Measurements from ENCODE around the gene UQCR10. TPM values are rescaled to one million over a fixed set of nuclear protein-coding genes. Genes with fewer than 3 reads are reported as not detected.
A peak's percentile ranks its signal among the peaks of the same experiment; 100 is the strongest.

Gene UQCR10
- total RNA-seq, 1 donor, result 52.1 TPM

- no peak overlapping the region for H3K27ac ChIP-seq (ENCODE audit: low read depth, low read length)
- H3K4me2 ChIP-seq (ENCODE audit: insufficient read depth, low read length), result no peak overlapping the region
- H3K36me3 ChIP-seq (ENCODE audit: insufficient read depth, low read length), result peaks cover 6% of the 10 kb centered on the region
- no peak for TF ChIP-seq CTCF (IDR thresholded peaks at IDR 0.05; ENCODE audit: extremely low read depth, low read depth, low read length)
- peaks cover 3% of the 10 kb centered on the region for H4K20me1 ChIP-seq (ENCODE audit: insufficient read depth, low read length)
- no peak overlapping the region for H2AFZ ChIP-seq (ENCODE audit: low read length)
- peaks cover 8% of the 10 kb centered on the region for H3K4me1 ChIP-seq (ENCODE audit: insufficient read depth, low read length)
- no peaks in the 10 kb centered on the region for H3K9me3 ChIP-seq (ENCODE audit: low read depth, low read length)
- H3K27me3 ChIP-seq (ENCODE audit: insufficient read depth, low read length), result no peaks in the 10 kb centered on the region
- H3K4me3 ChIP-seq (ENCODE audit: insufficient read depth, low read length), result no peak overlapping the region
- peak; percentile 74 for DNase-seq (ENCODE audit: insufficient read length, low spot score, missing footprints)
- no peaks in the 10 kb centered on the region for H3K79me2 ChIP-seq (ENCODE audit: insufficient read depth, low read length)
Measured at GRCh38 chr22:29740216-29740615, 27.0 kb upstream of the UQCR10 start.

- Histone ChIP-seq H3K27me3 (ENCODE audit: insufficient read depth, low read length) (no peaks in the 10 kb centered on the region), H2AFZ (ENCODE audit: low read length) (no peak overlapping the region), H4K20me1 (ENCODE audit: insufficient read depth, low read length) (peaks cover 3% of the 10 kb centered on the region), H3K9me3 (ENCODE audit: low read depth, low read length) (no peaks in the 10 kb centered on the region), H3K27ac (ENCODE audit: low read depth, low read length) (no peak overlapping the region), H3K4me2 (ENCODE audit: insufficient read depth, low read length) (no peak overlapping the region), H3K79me2 (ENCODE audit: insufficient read depth, low read length) (no peaks in the 10 kb centered on the region), H3K4me1 (ENCODE audit: insufficient read depth, low read length) (peaks cover 12% of the 10 kb centered on the region), H3K4me3 (ENCODE audit: insufficient read depth, low read length) (no peak overlapping the region), H3K36me3 (ENCODE audit: insufficient read depth, low read length) (peaks cover 6% of the 10 kb centered on the region)
- peak; percentile 61 for DNase-seq (ENCODE audit: insufficient read length, low spot score, missing footprints)
- no peak for TF ChIP-seq CTCF (IDR thresholded peaks at IDR 0.05; ENCODE audit: extremely low read depth, low read depth, low read length)
Measured at GRCh38 chr22:29741926-29742325, 25.2 kb upstream of the UQCR10 start.

GRCh38 chr22:29742326-29742725 is 24.8 kb upstream of the UQCR10 start:
- H3K27me3 ChIP-seq (ENCODE audit: insufficient read depth, low read length), result no peaks in the 10 kb centered on the region
- no peak overlapping the region for H2AFZ ChIP-seq (ENCODE audit: low read length)
- H3K79me2 ChIP-seq (ENCODE audit: insufficient read depth, low read length), result no peaks in the 10 kb centered on the region
- TF ChIP-seq CTCF (IDR thresholded peaks at IDR 0.05; ENCODE audit: extremely low read depth, low read depth, low read length), result no peak
- H3K4me1 ChIP-seq (ENCODE audit: insufficient read depth, low read length), result peaks cover 12% of the 10 kb centered on the region
- no peak overlapping the region for H3K4me2 ChIP-seq (ENCODE audit: insufficient read depth, low read length)
- no peak overlapping the region for H3K4me3 ChIP-seq (ENCODE audit: insufficient read depth, low read length)
- peak; percentile 42 for DNase-seq (ENCODE audit: insufficient read length, low spot score, missing footprints)
- H3K27ac ChIP-seq (ENCODE audit: low read depth, low read length), result no peak overlapping the region
- peaks cover 6% of the 10 kb centered on the region for H3K36me3 ChIP-seq (ENCODE audit: insufficient read depth, low read length)
- H3K9me3 ChIP-seq (ENCODE audit: low read depth, low read length), result no peaks in the 10 kb centered on the region
- peaks cover 3% of the 10 kb centered on the region for H4K20me1 ChIP-seq (ENCODE audit: insufficient read depth, low read length)

GRCh38 chr22:29744902-29745301 is 22.3 kb upstream of the UQCR10 start:
- Histone ChIP-seq H2AFZ (ENCODE audit: low read length) (no peak overlapping the region), H3K27ac (ENCODE audit: low read depth, low read length) (peak overlapping the region; percentile 2), H3K79me2 (ENCODE audit: insufficient read depth, low read length) (no peaks in the 10 kb centered on the region), H3K36me3 (ENCODE audit: insufficient read depth, low read length) (peaks cover 6% of the 10 kb centered on the region), H3K4me2 (ENCODE audit: insufficient read depth, low read length) (no peak overlapping the region), H3K4me1 (ENCODE audit: insufficient read depth, low read length) (peaks cover 12% of the 10 kb centered on the region), H3K27me3 (ENCODE audit: insufficient read depth, low read length) (no peaks in the 10 kb centered on the region), H3K4me3 (ENCODE audit: insufficient read depth, low read length) (no peak overlapping the region), H3K9me3 (ENCODE audit: low read depth, low read length) (no peaks in the 10 kb centered on the region), H4K20me1 (ENCODE audit: insufficient read depth, low read length) (peaks cover 3% of the 10 kb centered on the region)
- TF ChIP-seq CTCF (IDR thresholded peaks at IDR 0.05; ENCODE audit: extremely low read depth, low read depth, low read length), result no peak
- peak; percentile 91 for DNase-seq (ENCODE audit: insufficient read length, low spot score, missing footprints)

Measured in osteoblast (primary cell).